HEK293 (cell line): ENCODE measurements around the gene NDUFS7.

ENCODE experiments used
- CTCF ChIA-PET: fragments of 350-600 bp; formaldehyde crosslinking; extraction: SDS; loops from one replicate; lab custom pipeline; 2021; ENCODE audit warnings: antibody characterized with exemption; lab: Yijun Ruan, JAX
- POLR2A ChIA-PET: fragments of 300-600 bp; formaldehyde crosslinking; extraction: SDS; loops from one replicate; lab custom pipeline; 2020; ENCODE audit warnings: antibody characterized with exemption, inconsistent platforms; lab: Yijun Ruan, JAX
- H3K27ac ChIP-seq: fragments of 200-500 bp; sonication (Bioruptor generic); 2 replicates; pipeline ENCODE4 v1.5.1; 2014; ENCODE audit warnings: low read depth, low read length, control low read depth, inconsistent platforms; ENCODE audit errors: extremely low read depth
- H3K36me3 ChIP-seq, 2 experiments: fragments of 200-500 bp in 1 of 2; sonication (Bioruptor generic) in 1 of 2; 1 replicate in 1 of 2; 2 replicates in 1 of 2; pipeline ENCODE4 v1.5.1; 2014 to 2017; ENCODE audit warnings: inconsistent platforms in 2 of 2, low read length in 2 of 2; ENCODE audit not compliant: control insufficient read depth in 2 of 2, insufficient read depth in 1 of 2
- H3K4me1 ChIP-seq: fragments of 200-500 bp; sonication (Bioruptor generic); 2 replicates; pipeline ENCODE4 v1.5.1; 2014; ENCODE audit warnings: mild to moderate bottlenecking, low read length, inconsistent platforms; ENCODE audit not compliant: control insufficient read depth, insufficient read depth
- H3K4me3 ChIP-seq: 2 replicates; pipeline ENCODE4 v1.5.1; 2011; ENCODE audit warnings: low read depth, mild to moderate bottlenecking, control low read depth, low read length, moderate library complexity
- H3K9me3 ChIP-seq: fragments of 200-500 bp; sonication (Bioruptor generic); 2 replicates; pipeline ENCODE4 v1.5.1; 2014; ENCODE audit warnings: low read depth, low read length, inconsistent platforms; ENCODE audit not compliant: control insufficient read depth, insufficient read depth
- EGR2 ChIP-seq: fragments of 450-650 bp; formaldehyde crosslinking; IDR thresholded peaks from 2 replicates; pipeline ENCODE4 v1.5.1; 2016; ENCODE audit warnings: low read depth, missing biosample characterization, missing genetic modification characterization
- KLF7 ChIP-seq: fragments of 450-650 bp; formaldehyde crosslinking; IDR thresholded peaks from 2 replicates; pipeline ENCODE4 v1.5.1; 2016; ENCODE audit warnings: missing biosample characterization, missing genetic modification characterization, borderline replicate concordance
- SCRT1 ChIP-seq: fragments of 450-650 bp; formaldehyde crosslinking; IDR thresholded peaks from 2 replicates; pipeline ENCODE4 v1.5.1; 2016; ENCODE audit warnings: missing biosample characterization, missing genetic modification characterization, borderline replicate concordance
- SP3 ChIP-seq: fragments of 450-650 bp; formaldehyde crosslinking; IDR thresholded peaks from 2 replicates; pipeline ENCODE4 v1.5.1; 2016; ENCODE audit warnings: missing biosample characterization, missing genetic modification characterization
- TCF7L2 ChIP-seq: IDR thresholded peaks from 2 replicates; pipeline ENCODE4 v1.6.1; 2011; ENCODE audit warnings: low read depth, mild to moderate bottlenecking, inconsistent platforms, low read length, moderate library complexity, borderline replicate concordance
- TRIM28 ChIP-seq: IDR thresholded peaks from 2 replicates; pipeline ENCODE4 v1.6.1; 2011; ENCODE audit warnings: low read length, control low read depth, borderline replicate concordance
- ZBTB21 ChIP-seq: fragments of 450-650 bp; formaldehyde crosslinking; IDR thresholded peaks from 2 replicates; pipeline ENCODE4 v1.5.1; 2017; ENCODE audit warnings: missing biosample characterization, missing genetic modification characterization
- ZBTB6 ChIP-seq: fragments of 450-650 bp; formaldehyde crosslinking; IDR thresholded peaks from 2 replicates; pipeline ENCODE4 v1.5.1; 2017; ENCODE audit warnings: missing biosample characterization, missing genetic modification characterization
- ZEB2 ChIP-seq: fragments of 450-650 bp; formaldehyde crosslinking; IDR thresholded peaks from 2 replicates; pipeline ENCODE4 v1.5.1; 2016; ENCODE audit warnings: missing biosample characterization, missing genetic modification characterization
- ZNF280D ChIP-seq: fragments of 450-650 bp; formaldehyde crosslinking; IDR thresholded peaks from 2 replicates; pipeline ENCODE4 v1.5.1; 2016; ENCODE audit warnings: missing biosample characterization, missing genetic modification characterization
- ZNF341 ChIP-seq: fragments of 450-650 bp; formaldehyde crosslinking; IDR thresholded peaks from 2 replicates; pipeline ENCODE4; 2016; ENCODE audit warnings: low read depth, missing biosample characterization, missing genetic modification characterization
- ZNF423 ChIP-seq: fragments of 450-650 bp; formaldehyde crosslinking; IDR thresholded peaks from 2 replicates; pipeline ENCODE4 v1.5.1; 2016; ENCODE audit warnings: missing biosample characterization, missing genetic modification characterization
- ZNF558 ChIP-seq: fragments of 450-650 bp; formaldehyde crosslinking; IDR thresholded peaks from 2 replicates; pipeline ENCODE4 v1.5.1; 2016; ENCODE audit warnings: missing biosample characterization, missing genetic modification characterization
- ZNF677 ChIP-seq: fragments of 450-650 bp; IDR thresholded peaks from 2 replicates; pipeline ENCODE4 v1.5.0; 2018; ENCODE audit warnings: missing biosample characterization, mild to moderate bottlenecking, missing genetic modification characterization, moderate library complexity
- ZNF76 ChIP-seq: fragments of 450-650 bp; formaldehyde crosslinking; IDR thresholded peaks from 2 replicates; pipeline ENCODE4; 2016; ENCODE audit warnings: low read depth, missing biosample characterization, missing genetic modification characterization, borderline replicate concordance
- ZNF777 ChIP-seq: fragments of 450-650 bp; formaldehyde crosslinking; IDR thresholded peaks from 2 replicates; pipeline ENCODE4 v1.5.1; 2017; ENCODE audit warnings: missing biosample characterization, missing genetic modification characterization, borderline replicate concordance
- TF ChIP-seq, protein P1 (sequence below): fragments of 450-650 bp; formaldehyde crosslinking; IDR thresholded peaks from 2 replicates; pipeline ENCODE4 v1.5.1; 2017; ENCODE audit warnings: missing biosample characterization, missing genetic modification characterization
- TF ChIP-seq, protein P2 (sequence below): fragments of 450-650 bp; formaldehyde crosslinking; IDR thresholded peaks from 2 replicates; pipeline ENCODE4 v1.5.1; 2016; ENCODE audit warnings: missing biosample characterization, missing genetic modification characterization, borderline replicate concordance
- TF ChIP-seq, protein P3 (sequence below): fragments of 450-650 bp; formaldehyde crosslinking; IDR thresholded peaks from 2 replicates; pipeline ENCODE4 v1.5.1; 2016; ENCODE audit warnings: missing biosample characterization, missing genetic modification characterization

NDUFS7 gene

GRCh38 chr19:1416014-1416841 is 32.5 kb downstream of the NDUFS7 start (continued):
- TF ChIP-seq, protein P1, sequence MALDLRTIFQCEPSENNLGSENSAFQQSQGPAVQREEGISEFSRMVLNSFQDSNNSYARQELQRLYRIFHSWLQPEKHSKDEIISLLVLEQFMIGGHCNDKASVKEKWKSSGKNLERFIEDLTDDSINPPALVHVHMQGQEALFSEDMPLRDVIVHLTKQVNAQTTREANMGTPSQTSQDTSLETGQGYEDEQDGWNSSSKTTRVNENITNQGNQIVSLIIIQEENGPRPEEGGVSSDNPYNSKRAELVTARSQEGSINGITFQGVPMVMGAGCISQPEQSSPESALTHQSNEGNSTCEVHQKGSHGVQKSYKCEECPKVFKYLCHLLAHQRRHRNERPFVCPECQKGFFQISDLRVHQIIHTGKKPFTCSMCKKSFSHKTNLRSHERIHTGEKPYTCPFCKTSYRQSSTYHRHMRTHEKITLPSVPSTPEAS (tag by site-specific recombination), result no peak
- TF ChIP-seq ZNF558 (tag by site-specific recombination), result no peak
- TF ChIP-seq ZNF423, result no peak
- TF ChIP-seq SCRT1 (tag by site-specific recombination), result no peak
- TF ChIP-seq KLF7, result no peak
- no peak for TF ChIP-seq ZEB2 (tag by site-specific recombination)
- TF ChIP-seq ZBTB21 (tag by site-specific recombination), result no peak
- TF ChIP-seq, protein P2, sequence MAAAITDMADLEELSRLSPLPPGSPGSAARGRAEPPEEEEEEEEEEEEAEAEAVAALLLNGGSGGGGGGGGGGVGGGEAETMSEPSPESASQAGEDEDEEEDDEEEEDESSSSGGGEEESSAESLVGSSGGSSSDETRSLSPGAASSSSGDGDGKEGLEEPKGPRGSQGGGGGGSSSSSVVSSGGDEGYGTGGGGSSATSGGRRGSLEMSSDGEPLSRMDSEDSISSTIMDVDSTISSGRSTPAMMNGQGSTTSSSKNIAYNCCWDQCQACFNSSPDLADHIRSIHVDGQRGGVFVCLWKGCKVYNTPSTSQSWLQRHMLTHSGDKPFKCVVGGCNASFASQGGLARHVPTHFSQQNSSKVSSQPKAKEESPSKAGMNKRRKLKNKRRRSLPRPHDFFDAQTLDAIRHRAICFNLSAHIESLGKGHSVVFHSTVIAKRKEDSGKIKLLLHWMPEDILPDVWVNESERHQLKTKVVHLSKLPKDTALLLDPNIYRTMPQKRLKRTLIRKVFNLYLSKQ, result no peak
- no peak for TF ChIP-seq ZNF76 (tag by site-specific recombination)
- TF ChIP-seq ZNF280D (tag by site-specific recombination), result no peak
- no peak for TF ChIP-seq TCF7L2

DNA sequence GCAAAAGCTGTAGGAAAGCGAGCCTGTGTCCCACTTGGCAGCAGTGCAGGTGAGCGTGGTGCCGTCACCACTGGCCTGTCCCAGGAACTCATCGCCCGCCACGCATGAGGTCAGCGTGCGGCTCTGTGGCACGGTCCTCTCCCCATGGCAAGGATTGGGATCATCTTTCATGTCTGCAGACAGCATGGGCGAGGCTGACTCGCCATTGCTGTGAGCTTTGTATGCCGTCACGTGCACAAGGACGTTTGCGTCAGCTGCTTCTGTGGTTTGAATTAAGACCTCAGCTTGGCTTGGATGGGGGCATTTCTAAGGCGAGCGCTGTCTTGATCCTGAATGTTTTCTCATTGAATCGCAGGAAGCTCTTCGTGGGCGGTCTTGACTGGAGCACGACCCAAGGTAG is 33.4 kb downstream of the NDUFS7 start:
- TF ChIP-seq SP3, result no peak
- no peak for TF ChIP-seq ZNF341 (tag by site-specific recombination)
- 0 out of 2 replicates have a peak, but pooled peaks have one; percentile 12 for TF ChIP-seq EGR2
- TF ChIP-seq ZBTB6 (tag by site-specific recombination), result no peak
- no peak for TF ChIP-seq TRIM28
- TF ChIP-seq ZNF777, result no peak
- TF ChIP-seq, protein P3, sequence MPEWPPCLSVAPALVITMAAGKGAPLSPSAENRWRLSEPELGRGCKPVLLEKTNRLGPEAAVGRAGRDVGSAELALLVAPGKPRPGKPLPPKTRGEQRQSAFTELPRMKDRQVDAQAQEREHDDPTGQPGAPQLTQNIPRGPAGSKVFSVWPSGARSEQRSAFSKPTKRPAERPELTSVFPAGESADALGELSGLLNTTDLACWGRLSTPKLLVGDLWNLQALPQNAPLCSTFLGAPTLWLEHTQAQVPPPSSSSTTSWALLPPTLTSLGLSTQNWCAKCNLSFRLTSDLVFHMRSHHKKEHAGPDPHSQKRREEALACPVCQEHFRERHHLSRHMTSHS (tag by site-specific recombination), result no peak
- no peak for TF ChIP-seq ZNF677
- CTCF ChIA-PET, result no interaction called here
- peaks cover 8 to 80% of the 10 kb centered on the region in 2 experiments; a peak in 2 of 3 replicates for H3K36me3 ChIP-seq
- peaks cover 22% of the 10 kb centered on the region for H3K4me1 ChIP-seq
- POLR2A ChIA-PET, result interaction anchor here (0.9 to 1.3 kb wide), 2 partner anchors 9 to 148 kb away, joined by 4 to 5 read pairs; partner anchors contain the start of gene CIRBP
- H3K4me3 ChIP-seq, result no peak overlapping the region
- no peaks in the 10 kb centered on the region for H3K9me3 ChIP-seq
- peak overlapping the region; percentile 64 for H3K27ac ChIP-seq
